Measurements from ENCODE around the gene TFAP2A. TPM values are rescaled to one million over a fixed set of nuclear protein-coding genes. Genes with fewer than 3 reads are reported as not detected.
A peak's percentile ranks its signal among the peaks of the same experiment; 100 is the strongest.

TFAP2A gene
- total and polyA plus RNA-seq, 4 experiments from 2014 or later, result not detected

GRCh38 chr6:10359581-10359980, 55.3 kb downstream of the TFAP2A start:
- H3K27me3 Mint-ChIP-seq, result peaks cover 4 to 13% of the 10 kb centered on the region in 2 donors
- H3K4me1 ChIP-seq (ENCODE audit: insufficient read depth, low read length), result no peaks in the 10 kb centered on the region
- H3K9me3 Mint-ChIP-seq, result peaks cover 0 to 7% (median 3%) of the 10 kb centered on the region in 8 donors
- no peaks in the 10 kb centered on the region for H3K36me3 Mint-ChIP-seq
- CTCF ChIA-PET (ENCODE audit: partially characterized antibody), result no interaction called here
- H3K9me3 ChIP-seq (ENCODE audit: control insufficient read depth in 1 of 2, low read length in 2 of 2), result no peaks in the 10 kb centered on the region
- no peaks in the 10 kb centered on the region for H3K27me3 ChIP-seq (ENCODE audit: insufficient read depth, low read length)
- H3K27ac Mint-ChIP-seq, result no peak overlapping the region
- no peak for DNase-seq
- H3K36me3 ChIP-seq (ENCODE audit: insufficient read depth, low read length), result no peaks in the 10 kb centered on the region
- no peak overlapping the region for H3K27ac ChIP-seq (ENCODE audit: low read depth, low read length)
- H3K4me3 Mint-ChIP-seq, result no peak overlapping the region
- POLR2A ChIA-PET (ENCODE audit: partially characterized antibody), result no interaction called here
- intact Hi-C loops (cut with micrococcal nuclease), result no loop called here
- no peaks in the 10 kb centered on the region for H3K4me1 Mint-ChIP-seq
- no peak overlapping the region for H3K4me3 ChIP-seq (ENCODE audit: low read length in 2 of 2)

- Histone ChIP-seq H3K9me3 (ENCODE audit: control insufficient read depth in 1 of 2, low read length in 2 of 2) (no peaks in the 10 kb centered on the region), H3K27ac (ENCODE audit: low read depth, low read length) (no peak overlapping the region), H3K27me3 (ENCODE audit: insufficient read depth, low read length) (no peaks in the 10 kb centered on the region), H3K4me3 (ENCODE audit: low read length in 2 of 2) (no peak overlapping the region), H3K36me3 (ENCODE audit: insufficient read depth, low read length) (no peaks in the 10 kb centered on the region), H3K4me1 (ENCODE audit: insufficient read depth, low read length) (no peaks in the 10 kb centered on the region)
- Mint-ChIP-seq H3K36me3 (no peaks in the 10 kb centered on the region), H3K27ac (no peak overlapping the region), H3K4me3 (no peak overlapping the region), H3K27me3 (peaks cover 6 to 17% of the 10 kb centered on the region in 2 donors), H3K4me1 (no peaks in the 10 kb centered on the region), H3K9me3 (peaks cover 0 to 3% (median 0%) of the 10 kb centered on the region in 8 donors)
- DNase-seq, result no peak
- POLR2A ChIA-PET (ENCODE audit: partially characterized antibody), result no interaction called here
- CTCF ChIA-PET (ENCODE audit: partially characterized antibody), result no interaction called here
- intact Hi-C loops (cut with micrococcal nuclease), result no loop called here
Observed at GRCh38 chr6:10355115-10355702, 59.7 kb downstream of the TFAP2A start.

GRCh38 chr6:10351791-10352190, 63.1 kb downstream of the TFAP2A start:
- no peak for DNase-seq
- no peak overlapping the region for H3K4me3 ChIP-seq (ENCODE audit: low read length in 2 of 2)
- H3K27ac ChIP-seq (ENCODE audit: low read depth, low read length), result no peak overlapping the region
- Mint-ChIP-seq H3K27ac (no peak overlapping the region), H3K9me3 (peaks cover 0 to 2% (median 0%) of the 10 kb centered on the region in 8 donors), H3K36me3 (no peaks in the 10 kb centered on the region), H3K4me3 (no peak overlapping the region), H3K4me1 (no peaks in the 10 kb centered on the region), H3K27me3 (peaks cover 8 to 17% of the 10 kb centered on the region in 2 donors)
- H3K27me3 ChIP-seq (ENCODE audit: insufficient read depth, low read length), result no peaks in the 10 kb centered on the region
- H3K4me1 ChIP-seq (ENCODE audit: insufficient read depth, low read length), result no peaks in the 10 kb centered on the region
- no peaks in the 10 kb centered on the region for H3K9me3 ChIP-seq (ENCODE audit: control insufficient read depth in 1 of 2, low read length in 2 of 2)
- POLR2A ChIA-PET (ENCODE audit: partially characterized antibody), result no interaction called here
- intact Hi-C loops (cut with micrococcal nuclease), result no loop called here
- CTCF ChIA-PET (ENCODE audit: partially characterized antibody), result no interaction called here
- H3K36me3 ChIP-seq (ENCODE audit: insufficient read depth, low read length), result no peaks in the 10 kb centered on the region

GRCh38 chr6:10350720-10351119, 64.2 kb downstream of the TFAP2A start:
- Histone ChIP-seq H3K27ac (ENCODE audit: low read depth, low read length) (no peak overlapping the region), H3K4me3 (ENCODE audit: low read length in 2 of 2) (no peak overlapping the region), H3K36me3 (ENCODE audit: insufficient read depth, low read length) (no peaks in the 10 kb centered on the region), H3K4me1 (ENCODE audit: insufficient read depth, low read length) (no peaks in the 10 kb centered on the region), H3K27me3 (ENCODE audit: insufficient read depth, low read length) (no peaks in the 10 kb centered on the region), H3K9me3 (ENCODE audit: control insufficient read depth in 1 of 2, low read length in 2 of 2) (no peaks in the 10 kb centered on the region)
- no peaks in the 10 kb centered on the region for H3K36me3 Mint-ChIP-seq
- H3K9me3 Mint-ChIP-seq, result peaks cover 0 to 2% (median 0%) of the 10 kb centered on the region in 8 donors
- intact Hi-C loops (cut with micrococcal nuclease), result no loop called here
- no peak overlapping the region for H3K27ac Mint-ChIP-seq
- no peak overlapping the region for H3K4me3 Mint-ChIP-seq
- DNase-seq, result no peak
- H3K4me1 Mint-ChIP-seq, result no peaks in the 10 kb centered on the region
- CTCF ChIA-PET (ENCODE audit: partially characterized antibody), result no interaction called here
- peaks cover 8 to 15% of the 10 kb centered on the region in 2 donors for H3K27me3 Mint-ChIP-seq
- POLR2A ChIA-PET (ENCODE audit: partially characterized antibody), result no interaction called here

GRCh38 chr6:10347561-10348327, 67.1 kb downstream of the TFAP2A start:
- Mint-ChIP-seq H3K27me3 (peaks cover 3 to 8% of the 10 kb centered on the region in 2 donors), H3K4me1 (no peaks in the 10 kb centered on the region), H3K36me3 (no peaks in the 10 kb centered on the region), H3K4me3 (no peak overlapping the region), H3K9me3 (peaks cover 0 to 2% (median 0%) of the 10 kb centered on the region in 8 donors), H3K27ac (peak overlapping the region in 2 of 7 donors; percentile 24 to 65)
- Histone ChIP-seq H3K9me3 (ENCODE audit: control insufficient read depth in 1 of 2, low read length in 2 of 2) (no peaks in the 10 kb centered on the region), H3K27me3 (ENCODE audit: insufficient read depth, low read length) (no peaks in the 10 kb centered on the region), H3K36me3 (ENCODE audit: insufficient read depth, low read length) (no peaks in the 10 kb centered on the region), H3K4me1 (ENCODE audit: insufficient read depth, low read length) (no peaks in the 10 kb centered on the region), H3K4me3 (ENCODE audit: low read length in 2 of 2) (no peak overlapping the region), H3K27ac (ENCODE audit: low read depth, low read length) (no peak overlapping the region)
- CTCF ChIA-PET (ENCODE audit: partially characterized antibody), result no interaction called here
- no peak for DNase-seq
- intact Hi-C loops (cut with micrococcal nuclease), result no loop called here
- POLR2A ChIA-PET (ENCODE audit: partially characterized antibody), result no interaction called here

Small RNA genes lying within 50 kb of the gene (microRNA-seq; reads per million reads assigned to microRNA genes)
- not detected for gene MIR5689 (ENCODE audit: borderline microRNAs expressed, borderline number of aligned reads, borderline replicate concordance)

Other genes starting within 250 kb of the TFAP2A start
- gene GCNT2, start 106.3 kb upstream of the TFAP2A start, total RNA-seq, result 1 to 10 TPM; 3.1 to 4.2 TPM
- gene GCNT2, start 106.3 kb upstream of the TFAP2A start, polyA plus RNA-seq, result 1 to 10 TPM in 1 of 2 donors, under 1 TPM in 1; 0.75 to 1.3 TPM

Data from CD4-positive, alpha-beta memory T cell (primary cell).